Chondrocyte (in vitro differentiated cells): ENCODE results near the gene AGBL1. TPM values are rescaled to one million over a fixed set of nuclear protein-coding genes. Genes with fewer than 3 reads are reported as not detected.
"Not testable (repeated sequence)": the region's sequence is repeated elsewhere in the genome, so short reads cannot be mapped to it uniquely, and the experiment has no call there.

Source experiments
- DNase-seq: peaks from one replicate; pipeline ENCODE4 v3.0.0; 2021; ENCODE audit warnings: mixed read lengths, low spot score
- H3K27ac Mint-ChIP-seq: one replicate; pipeline ENCODE4 v1.8.0; 2021; ENCODE audit warnings: mild to moderate bottlenecking, moderate library complexity, mixed read lengths; ENCODE audit not compliant: unreplicated experiment
- H3K27me3 Mint-ChIP-seq: 2 replicates; pipeline ENCODE4 v1.8.0; 2021; ENCODE audit warnings: low read depth, mixed read lengths
- H3K36me3 Mint-ChIP-seq: 2 replicates; pipeline ENCODE4 v1.8.0; 2021; ENCODE audit warnings: low read depth, mixed read lengths
- H3K4me1 Mint-ChIP-seq: 2 replicates; pipeline ENCODE4 v1.8.0; 2021; ENCODE audit warnings: low read depth, mild to moderate bottlenecking, mixed read lengths
- H3K4me3 Mint-ChIP-seq: one replicate; pipeline ENCODE4 v1.8.0; 2021; ENCODE audit warnings: mild to moderate bottlenecking, moderate library complexity, mixed read lengths; ENCODE audit not compliant: unreplicated experiment
- H3K9me3 Mint-ChIP-seq: 2 replicates; pipeline ENCODE4 v1.8.0; 2021; ENCODE audit warnings: low read depth, mixed read lengths
- CTCF ChIP-seq: fragments of 200-600 bp; sonication (generic); IDR thresholded peaks from 2 replicates; pipeline ENCODE4 v1.5.0; 2021; ENCODE audit warnings: antibody characterized with exemption, mild to moderate bottlenecking, moderate library complexity
- total RNA-seq: library from RNA; stranded (reverse); gene quantifications from 3 replicates; pipeline ENCODE4 v1.2.1, GENCODE V29; 2021

The AGBL1 gene
- total RNA-seq, 1 donor from 2014 or later, result not detected

- no peak for DNase-seq
- H3K27ac Mint-ChIP-seq, result no peak overlapping the region
- peaks cover 1% of the 10 kb centered on the region for H3K27me3 Mint-ChIP-seq
- no peaks in the 10 kb centered on the region for H3K36me3 Mint-ChIP-seq
- peaks cover 10% of the 10 kb centered on the region for H3K9me3 Mint-ChIP-seq
- no peaks in the 10 kb centered on the region for H3K4me1 Mint-ChIP-seq
- TF ChIP-seq CTCF, result no peak
- H3K4me3 Mint-ChIP-seq, result no peak overlapping the region
Measured at GRCh38 chr15:86103825-86104224, 24.2 kb downstream of the AGBL1 start.

GRCh38 chr15:86106306-86106705, 26.6 kb downstream of the AGBL1 start:
- Mint-ChIP-seq H3K27ac (no peak overlapping the region), H3K9me3 (peaks cover 8% of the 10 kb centered on the region), H3K27me3 (peaks cover 3% of the 10 kb centered on the region), H3K36me3 (no peaks in the 10 kb centered on the region), H3K4me3 (no peak overlapping the region), H3K4me1 (no peaks in the 10 kb centered on the region)
- DNase-seq, result no peak
- TF ChIP-seq CTCF, result no peak

GRCh38 chr15:86115145-86115801, 35.6 kb downstream of the AGBL1 start:
- H3K27ac Mint-ChIP-seq, result no peak overlapping the region
- no peaks in the 10 kb centered on the region for H3K4me1 Mint-ChIP-seq
- no peak for DNase-seq
- no peaks in the 10 kb centered on the region for H3K9me3 Mint-ChIP-seq
- peaks cover 1% of the 10 kb centered on the region for H3K27me3 Mint-ChIP-seq
- TF ChIP-seq CTCF, result no peak
- no peak overlapping the region for H3K4me3 Mint-ChIP-seq
- no peaks in the 10 kb centered on the region for H3K36me3 Mint-ChIP-seq

GRCh38 chr15:86121568-86122225, 42.0 kb downstream of the AGBL1 start:
- TF ChIP-seq CTCF, result no peak
- no peaks in the 10 kb centered on the region for H3K36me3 Mint-ChIP-seq
- H3K4me1 Mint-ChIP-seq, result no peaks in the 10 kb centered on the region
- H3K9me3 Mint-ChIP-seq, result peaks cover 5% of the 10 kb centered on the region
- H3K27me3 Mint-ChIP-seq, result no peaks in the 10 kb centered on the region
- no peak overlapping the region for H3K4me3 Mint-ChIP-seq
- H3K27ac Mint-ChIP-seq, result no peak overlapping the region
- DNase-seq, result no peak

GRCh38 chr15:86122691-86123391, 43.2 kb downstream of the AGBL1 start:
- H3K27me3 Mint-ChIP-seq, H3K4me3 Mint-ChIP-seq, H3K36me3 Mint-ChIP-seq, H3K4me1 Mint-ChIP-seq, DNase-seq, H3K9me3 Mint-ChIP-seq, H3K27ac Mint-ChIP-seq: not testable (repeated sequence)
